Endometrial microvascular endothelial cells (primary cell): ENCODE measurements around the gene COX11. TPM values are rescaled to one million over a fixed set of nuclear protein-coding genes. Genes with fewer than 3 reads are reported as not detected.

Experiments
- in situ Hi-C: cut with HindIII; loops from 2 replicates; pipeline ENCODE4 v1.10.0; 2017; ENCODE audit warnings: low sequenced_read_pairs, low pct_unique_long_range_greater_than_20kb; ENCODE audit errors: inconsistent ontology term
- total RNA-seq: library from RNA; depleted of rRNA; stranded (reverse); fragments of >200 nt; gene quantifications from one replicate; pipeline ENCODE4 v1.2.3, GENCODE V29; 2015; ENCODE audit errors: inconsistent ontology term

COX11 gene, protein sequence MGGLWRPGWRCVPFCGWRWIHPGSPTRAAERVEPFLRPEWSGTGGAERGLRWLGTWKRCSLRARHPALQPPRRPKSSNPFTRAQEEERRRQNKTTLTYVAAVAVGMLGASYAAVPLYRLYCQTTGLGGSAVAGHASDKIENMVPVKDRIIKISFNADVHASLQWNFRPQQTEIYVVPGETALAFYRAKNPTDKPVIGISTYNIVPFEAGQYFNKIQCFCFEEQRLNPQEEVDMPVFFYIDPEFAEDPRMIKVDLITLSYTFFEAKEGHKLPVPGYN
- 78.9 TPM for total RNA-seq

GRCh38 chr17:54968262-54968987, at the start of gene COX11, which contains the start of gene STXBP4:
Gene COX11, minus strand, starts transcription at chr17:54968654. Its CDS starts 8 bp downstream, at chr17:54968646.
Gene STXBP4, plus strand, starts transcription at chr17:54968765. Its CDS starts 17,455 bp downstream, at chr17:54986220.
- in situ Hi-C loops: no loop called here

DNA sequence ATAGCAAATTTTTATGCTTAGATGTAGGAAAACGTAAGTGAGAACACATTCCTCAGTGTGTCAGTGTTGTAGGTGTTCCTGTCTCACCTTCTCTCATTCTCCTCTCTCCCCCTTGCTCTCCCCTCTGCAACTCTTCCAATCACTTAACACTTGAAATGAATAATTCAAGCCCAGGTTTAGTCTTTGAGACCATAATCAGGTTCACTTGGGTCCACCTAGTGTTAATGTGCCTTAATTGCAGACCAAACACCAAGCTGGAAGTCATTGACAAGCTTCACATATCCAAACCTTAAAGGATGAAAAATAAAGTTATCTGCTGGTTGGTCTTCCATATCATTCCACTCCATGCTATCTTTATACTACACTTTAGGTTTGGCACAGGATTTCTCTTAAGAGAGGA, 37.1 kb upstream of the COX11 start:
- in situ Hi-C loops: no loop called here

DNA sequence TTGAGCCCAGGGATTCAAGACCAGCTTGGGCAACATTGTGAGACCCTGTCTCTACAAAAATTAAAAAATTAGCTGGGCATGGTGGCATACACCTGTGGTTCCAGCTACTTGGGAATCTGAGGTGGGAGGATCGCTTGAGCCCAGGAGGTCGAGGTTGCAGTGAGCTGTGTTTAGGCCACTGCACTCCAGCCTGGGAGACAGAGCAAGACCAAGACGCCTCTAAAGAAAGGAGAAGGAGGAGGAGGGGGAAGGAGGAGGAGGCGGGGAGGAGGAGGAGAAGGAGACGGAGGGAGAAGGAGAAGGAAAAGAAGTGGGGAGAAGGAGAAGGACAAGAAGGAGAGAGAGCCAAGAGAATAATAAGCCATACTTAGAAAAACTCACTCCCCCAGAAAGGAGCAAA, 36.0 kb upstream of the COX11 start:
- in situ Hi-C loops: no loop called here

GRCh38 chr17:55002458-55002857, 34.0 kb upstream of the COX11 start:
- in situ Hi-C loops: no loop called here

- in situ Hi-C loops: no loop called here
These were observed 28.0 kb upstream of the COX11 start for GRCh38 chr17:54996441-54996840.

GRCh38 chr17:54992797-54993639, 24.6 kb upstream of the COX11 start:
- in situ Hi-C loops: no loop called here

DNA sequence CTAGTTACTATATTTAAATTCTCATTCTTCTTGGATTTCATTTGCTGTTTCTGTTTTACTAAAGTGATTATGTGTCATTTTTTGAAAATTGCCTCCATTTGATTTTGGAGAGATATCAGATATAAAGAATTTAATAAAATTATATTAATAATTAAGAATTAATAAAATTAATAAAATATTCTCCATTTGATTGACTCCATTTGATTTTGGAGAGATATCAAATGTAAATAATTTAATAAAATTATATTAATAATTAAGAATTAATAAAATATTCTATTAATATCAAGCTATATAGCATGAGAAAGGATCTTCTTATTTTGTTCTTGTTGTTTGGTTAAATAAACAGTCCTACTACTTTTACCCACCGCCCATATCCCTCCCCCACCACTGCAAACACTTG, 23.1 kb upstream of the COX11 start:
- in situ Hi-C loops: no loop called here

DNA sequence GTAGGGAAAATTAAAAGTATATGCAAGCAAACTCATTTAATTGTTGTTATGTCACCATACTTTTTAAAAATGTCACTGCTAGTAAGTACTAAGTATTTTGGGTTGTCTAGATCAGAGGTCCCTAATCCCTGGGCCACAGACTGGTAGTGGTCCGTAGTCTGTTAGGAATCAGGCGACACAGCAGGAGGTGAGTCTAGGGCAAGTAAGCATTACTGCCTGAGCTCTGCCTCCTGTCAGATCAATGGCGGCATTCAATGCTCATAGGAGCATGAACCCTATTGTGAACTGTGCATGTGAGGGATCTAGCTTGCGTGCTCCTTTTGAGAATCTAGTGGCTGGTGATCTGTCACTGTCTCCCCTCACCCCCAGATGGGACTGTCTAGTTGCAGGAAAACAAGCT, 21.7 kb upstream of the COX11 start:
- in situ Hi-C loops: no loop called here

GRCh38 chr17:54985476-54985875, 17.0 kb upstream of the COX11 start:
- in situ Hi-C loops: no loop called here

DNA sequence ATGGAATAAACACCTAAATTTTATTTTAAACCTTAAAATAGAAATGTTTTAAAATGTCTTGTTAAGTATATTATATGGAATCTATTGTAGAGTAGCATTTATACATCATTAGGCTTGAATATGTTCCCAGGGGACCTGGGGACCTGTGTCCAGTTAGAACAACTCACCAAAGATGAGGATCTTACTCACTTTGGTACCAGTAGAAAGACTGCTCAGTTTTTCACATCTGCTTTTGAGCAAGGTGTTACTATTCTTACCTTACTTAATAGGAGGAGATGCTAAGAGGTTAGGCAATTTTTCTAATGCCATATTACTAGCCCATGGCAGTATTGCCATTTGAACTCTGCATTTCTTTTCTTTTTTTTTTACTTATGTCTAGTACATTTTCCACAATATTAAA, 14.8 kb upstream of the COX11 start:
- in situ Hi-C loops: no loop called here

- in situ Hi-C loops: no loop called here
These were observed 13.9 kb upstream of the COX11 start for GRCh38 chr17:54982399-54982798.

DNA sequence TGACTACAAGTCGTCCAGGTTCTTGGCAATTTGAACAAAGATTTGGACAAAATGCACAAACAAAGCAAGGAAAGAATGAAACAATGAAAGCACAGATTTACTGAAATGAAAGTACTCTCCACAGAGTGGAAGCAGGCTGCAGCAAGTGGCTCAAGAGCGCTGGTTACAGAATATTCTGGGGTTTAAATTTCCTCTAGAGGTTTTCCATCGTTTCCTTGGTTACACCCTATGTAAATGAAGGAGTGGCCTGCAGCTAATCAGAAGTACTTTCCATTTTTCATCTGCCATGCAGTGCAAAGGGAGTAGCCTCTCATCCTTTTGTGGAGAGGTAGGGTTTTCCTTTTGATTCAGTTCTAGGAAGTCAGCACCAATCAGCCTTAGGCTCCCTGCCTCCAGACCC, 11.9 kb upstream of the COX11 start:
- in situ Hi-C loops: no loop called here

- in situ Hi-C loops: no loop called here
These were observed 11.2 kb upstream of the COX11 start for GRCh38 chr17:54979657-54980056.

- in situ Hi-C loops: no loop called here
These were observed 9.3 kb upstream of the COX11 start for GRCh38 chr17:54977744-54978143.

DNA sequence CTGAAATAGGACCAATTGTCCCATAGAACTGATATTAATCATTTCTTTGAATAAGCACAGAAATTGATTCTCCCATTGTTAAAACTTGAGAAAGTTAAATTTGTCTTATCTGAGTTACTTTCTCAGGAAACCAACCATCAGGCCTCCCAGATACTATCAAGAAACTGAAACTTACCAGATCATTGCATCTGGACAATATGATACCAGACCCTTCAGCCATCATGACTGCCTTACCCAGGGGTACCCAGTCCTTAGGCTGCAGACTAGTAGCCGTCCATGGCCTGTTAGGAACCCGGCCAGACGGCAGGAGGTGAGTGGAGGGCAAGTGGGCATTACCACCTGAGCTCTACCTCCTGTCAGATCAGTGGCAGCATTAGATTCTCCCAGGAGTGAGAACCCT, 7.9 kb upstream of the COX11 start:
- in situ Hi-C loops: no loop called here

DNA sequence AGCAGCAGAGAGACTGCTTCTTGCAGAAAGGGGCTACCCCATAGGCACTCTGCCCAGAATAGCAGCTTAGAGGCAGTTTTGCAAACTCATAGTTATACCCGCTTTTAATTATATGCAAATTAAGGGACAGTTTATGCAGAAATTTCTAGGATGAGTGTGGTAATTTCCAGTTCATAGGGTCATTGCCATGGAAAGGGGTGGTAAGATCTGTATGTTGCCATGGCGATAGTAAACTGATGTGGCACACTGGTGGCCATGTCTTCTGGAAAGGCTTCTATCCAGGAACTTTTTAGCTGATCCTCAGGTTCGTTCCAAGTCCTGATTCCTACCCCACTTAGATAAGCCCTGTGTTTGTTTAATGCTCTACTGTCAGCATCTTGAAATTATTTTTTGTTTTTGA, 6.3 kb upstream of the COX11 start:
- in situ Hi-C loops: no loop called here

GRCh38 chr17:54972406-54973138, 4.1 kb upstream of the COX11 start:
- in situ Hi-C loops: no loop called here

GRCh38 chr17:54971901-54972300, 3.4 kb upstream of the COX11 start:
- in situ Hi-C loops: no loop called here

DNA sequence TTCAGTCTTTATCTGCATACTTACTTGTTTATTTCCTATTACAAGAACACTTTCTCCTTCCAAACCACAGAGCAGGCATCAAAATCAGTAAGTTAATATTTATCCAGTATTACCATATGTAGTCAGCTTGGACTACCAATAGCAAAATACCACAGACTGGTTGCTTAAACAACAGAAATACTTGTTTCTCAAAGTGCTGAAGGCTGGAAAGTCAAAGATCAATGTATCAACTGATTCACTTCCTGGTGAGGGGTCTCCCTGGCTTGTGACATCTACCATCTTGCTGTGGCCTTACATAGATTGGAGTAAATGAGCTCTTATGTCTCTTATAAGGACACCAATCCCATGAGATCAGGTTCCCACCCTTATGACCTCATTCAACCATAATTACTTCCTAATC, 2.7 kb upstream of the COX11 start:
- in situ Hi-C loops: no loop called here
